Measurements from ENCODE around the gene GPC5.
"Not testable (repeated sequence)": the region's sequence is repeated elsewhere in the genome, so short reads cannot be mapped to it uniquely, and the experiment has no call there.

The GPC5 gene

GRCh38 chr13:92514420-92515125, 1116.2 kb downstream of the GPC5 start:
- no peak for DNase-seq

DNA sequence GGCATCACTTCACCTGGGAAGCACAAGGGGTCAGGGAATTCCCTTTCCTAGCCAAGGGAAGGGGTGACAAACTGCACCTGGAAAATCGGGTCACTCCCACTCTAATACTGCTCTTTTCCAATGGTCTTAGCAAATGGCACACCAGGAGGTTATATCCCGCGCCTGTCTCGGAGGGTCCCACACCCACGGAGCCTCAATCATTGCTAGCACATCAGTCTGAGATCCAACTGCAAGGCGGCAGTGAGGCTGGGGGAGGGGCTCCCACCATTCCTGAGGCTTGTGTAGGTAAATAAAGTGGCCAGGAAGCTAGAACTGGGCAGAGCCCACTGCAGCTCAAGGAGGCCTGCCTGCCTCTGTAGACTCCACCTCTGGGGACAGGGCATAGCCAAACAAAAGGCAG, 1118.5 kb downstream of the GPC5 start:
- not testable (repeated sequence) for DNase-seq

GRCh38 chr13:92518622-92519021, 1120.2 kb downstream of the GPC5 start:
- DNase-seq: not testable (repeated sequence)

DNA sequence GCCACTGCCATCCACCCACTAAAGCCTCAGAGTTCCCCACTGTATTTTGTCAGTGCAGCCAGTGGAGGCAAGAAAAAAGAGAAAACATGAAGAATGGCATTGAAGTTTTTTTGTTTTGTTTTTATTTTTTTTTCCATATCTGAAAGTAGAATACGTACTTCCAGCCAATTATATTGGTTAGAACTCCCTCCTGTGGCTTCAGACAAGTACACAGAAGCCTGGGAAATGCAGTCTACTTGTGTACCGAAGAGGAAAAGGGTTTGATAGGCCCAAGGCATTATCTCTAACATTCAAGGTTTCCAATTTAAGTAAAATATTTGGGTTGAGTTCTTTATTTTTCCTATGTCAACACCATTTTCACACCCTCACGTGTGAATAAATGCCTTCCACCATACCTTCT, 1131.9 kb downstream of the GPC5 start:
- DNase-seq: no peak

GRCh38 chr13:92535222-92536006, 1137.0 kb downstream of the GPC5 start:
- no peak for DNase-seq

- DNase-seq: no peak
Measured at GRCh38 chr13:92537471-92537870, 1139.0 kb downstream of the GPC5 start.

DNA sequence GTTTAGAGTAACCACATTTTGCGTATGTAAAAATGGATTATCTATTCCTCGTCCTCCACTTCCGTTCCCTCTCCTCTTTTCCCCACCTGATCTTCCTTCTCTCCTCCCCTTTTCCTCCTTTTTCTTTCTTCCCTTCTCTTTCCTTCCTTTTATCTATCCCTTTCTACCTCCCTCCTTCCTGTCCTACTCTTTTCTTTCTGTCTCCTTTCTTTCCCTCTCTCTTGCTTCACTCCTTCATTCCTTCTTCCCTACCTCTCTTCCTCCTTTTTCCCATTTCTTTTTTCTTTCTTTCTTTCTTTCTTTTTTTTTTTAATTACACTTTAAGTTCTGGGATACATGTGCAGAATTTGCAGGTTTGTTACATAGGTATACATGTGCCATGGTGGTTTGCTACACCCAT, 1139.7 kb downstream of the GPC5 start:
- no peak for DNase-seq

DNA sequence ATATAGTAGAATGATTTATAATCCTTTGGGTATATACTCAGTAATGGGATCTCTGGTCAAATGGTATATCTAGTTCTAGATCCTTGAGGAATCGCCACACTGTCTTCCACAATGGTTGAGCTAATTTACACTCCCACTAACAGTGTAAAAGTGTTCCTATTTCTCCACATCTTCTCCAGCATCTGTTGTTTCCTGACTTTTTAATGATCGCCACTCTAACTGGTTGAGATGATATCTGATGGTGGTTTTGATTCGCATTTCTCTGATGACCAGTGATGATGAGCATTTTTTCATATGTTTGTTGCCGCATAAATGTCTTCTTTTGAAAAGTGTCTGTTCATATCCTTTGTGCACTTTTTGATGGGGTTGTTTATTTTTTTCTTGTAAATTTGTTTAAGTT, 1140.7 kb downstream of the GPC5 start:
- DNase-seq: not testable (repeated sequence)

- DNase-seq: no peak
Measured at GRCh38 chr13:92547266-92547665, 1148.8 kb downstream of the GPC5 start.

GRCh38 chr13:92549276-92549675, 1150.9 kb downstream of the GPC5 start:
- DNase-seq: no peak

DNA sequence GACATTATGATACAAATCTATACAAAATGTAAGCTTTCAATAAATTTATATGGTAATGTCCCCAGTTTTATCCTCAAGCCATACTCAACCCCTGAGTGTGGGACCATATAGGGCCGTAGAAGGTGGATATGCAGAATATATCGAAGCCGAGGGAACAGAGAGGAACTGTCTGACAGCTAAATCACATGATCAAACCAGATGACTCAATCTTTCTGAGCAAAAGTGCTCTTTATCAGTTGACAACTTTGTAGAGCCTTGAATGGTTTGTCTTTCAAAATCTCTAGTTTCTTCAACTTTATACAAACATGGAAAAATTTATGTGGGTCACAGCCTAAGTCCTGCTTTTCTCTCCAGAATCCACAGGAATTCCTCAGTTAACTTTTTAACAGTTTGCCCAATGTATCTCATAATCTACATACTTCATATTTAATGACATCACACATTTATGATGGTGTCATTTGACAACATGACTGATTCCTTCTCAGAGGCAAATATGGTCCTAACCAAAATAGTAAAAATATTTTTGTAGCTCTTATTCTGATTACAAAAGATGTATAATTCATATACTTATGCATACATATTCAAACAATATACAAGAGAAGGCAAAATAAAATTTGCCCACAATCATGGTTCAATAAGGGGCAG, 1155.2 kb downstream of the GPC5 start:
- DNase-seq: no peak

- DNase-seq: no peak
Measured at GRCh38 chr13:92560883-92561282, 1162.5 kb downstream of the GPC5 start.

DNA sequence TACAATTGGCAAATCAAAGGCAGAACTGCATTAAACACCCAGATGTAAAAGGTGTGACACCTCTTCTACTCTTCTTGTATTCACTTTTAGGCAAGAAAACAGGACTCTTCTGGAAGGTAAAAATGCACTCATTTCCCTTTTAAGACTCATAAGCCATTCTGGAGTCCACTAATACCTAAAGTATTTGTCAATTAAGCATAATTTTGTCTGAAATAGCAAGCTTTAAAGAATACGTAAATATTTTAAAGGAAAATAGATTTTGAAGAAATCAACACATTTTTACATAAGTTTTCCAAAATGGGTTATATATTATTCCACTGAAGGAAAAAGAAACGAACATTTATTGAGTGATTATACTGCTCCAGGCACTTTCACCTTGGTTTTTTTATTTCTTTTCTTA, 1166.5 kb downstream of the GPC5 start:
- DNase-seq: no peak

- no peak for DNase-seq
Measured at GRCh38 chr13:92566767-92567166, 1168.3 kb downstream of the GPC5 start.

DNA sequence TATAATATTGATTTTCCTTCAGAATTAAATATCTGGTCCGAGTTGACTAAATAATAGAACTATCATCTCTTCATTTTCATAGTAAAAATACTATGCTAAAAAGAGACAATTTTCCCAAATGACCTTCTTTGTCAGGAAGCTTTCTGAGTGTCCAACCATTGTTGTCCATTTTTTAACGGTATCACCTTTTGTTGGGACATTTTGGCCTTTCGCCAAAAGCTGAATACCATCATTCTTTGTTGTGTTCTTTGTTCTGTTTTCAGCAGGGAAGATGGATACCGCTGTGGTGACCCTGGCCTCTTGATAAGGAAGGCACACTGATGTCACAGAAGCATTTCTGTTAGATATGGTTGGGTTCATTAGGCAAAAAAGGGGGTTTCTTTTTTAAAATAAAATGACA, 1173.8 kb downstream of the GPC5 start:
- peak; percentile 85 for DNase-seq

DNA sequence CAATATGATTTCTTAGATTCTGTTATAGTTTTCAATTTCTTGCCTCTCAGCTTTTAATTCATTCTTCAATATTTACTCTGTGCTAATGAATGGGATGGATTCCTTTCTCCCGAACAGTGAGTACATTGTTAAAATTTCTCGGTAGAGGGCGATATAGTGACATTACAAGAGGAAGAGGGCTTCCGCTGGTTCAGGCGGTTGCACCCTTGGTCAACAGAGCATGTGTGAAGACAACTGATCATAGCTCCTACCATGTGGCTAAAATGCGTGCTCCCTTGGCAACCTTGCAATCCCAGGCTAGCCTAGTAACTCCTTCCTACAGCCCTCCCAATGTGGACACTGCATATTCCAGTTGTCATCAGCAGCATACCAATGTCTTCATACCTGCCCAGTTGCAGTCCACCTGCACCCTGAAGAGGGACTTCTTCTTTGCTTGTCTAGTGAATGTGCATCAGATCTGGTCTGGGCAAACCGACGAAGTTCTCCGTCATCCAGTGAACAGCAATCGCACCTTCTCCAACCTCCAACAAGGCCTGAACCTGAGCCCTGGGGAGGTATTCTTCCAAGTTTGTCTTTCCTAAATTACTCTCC, 1175.1 kb downstream of the GPC5 start:
- peak; percentile 43 for DNase-seq

DNA sequence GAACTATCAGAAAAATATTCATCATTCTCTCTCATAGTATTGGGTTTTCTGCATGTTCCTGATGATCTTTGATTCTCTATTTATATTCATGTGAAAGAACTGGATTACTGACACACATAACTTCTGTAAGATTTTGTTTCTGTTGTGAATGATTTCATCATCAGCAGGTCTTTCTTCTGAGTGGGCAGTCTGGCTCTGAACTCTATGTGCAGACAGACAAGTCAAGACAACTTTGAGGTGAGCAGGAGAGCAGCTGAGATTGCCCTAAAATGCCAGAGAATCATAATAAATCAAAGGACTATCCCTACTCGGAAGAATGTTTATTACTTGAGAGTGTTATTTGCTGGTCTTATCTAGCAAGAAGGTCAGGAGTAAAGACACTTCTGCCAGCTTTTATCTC, 1176.1 kb downstream of the GPC5 start:
- no peak for DNase-seq

- no peak for DNase-seq
Measured at GRCh38 chr13:92575777-92576176, 1177.4 kb downstream of the GPC5 start.

DNA sequence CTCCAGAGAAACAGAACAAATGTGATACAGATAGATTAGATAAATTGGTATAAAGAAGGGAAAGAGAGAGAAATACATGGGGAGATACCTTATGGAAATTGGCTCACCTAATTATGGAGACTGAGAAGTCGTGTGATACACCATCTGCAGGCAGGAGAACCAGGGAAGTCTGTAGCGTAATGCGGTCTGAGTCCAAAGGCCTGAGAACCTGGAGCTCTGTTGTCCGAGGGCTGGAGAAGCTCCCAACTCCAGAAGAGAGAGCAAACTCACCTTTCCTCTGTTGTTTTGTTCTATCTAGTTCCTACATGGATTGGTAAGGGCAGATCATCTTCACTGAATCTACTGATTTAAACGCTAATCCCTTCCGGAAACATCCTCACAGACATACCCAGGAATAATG, 1179.9 kb downstream of the GPC5 start:
- no peak for DNase-seq

DNA sequence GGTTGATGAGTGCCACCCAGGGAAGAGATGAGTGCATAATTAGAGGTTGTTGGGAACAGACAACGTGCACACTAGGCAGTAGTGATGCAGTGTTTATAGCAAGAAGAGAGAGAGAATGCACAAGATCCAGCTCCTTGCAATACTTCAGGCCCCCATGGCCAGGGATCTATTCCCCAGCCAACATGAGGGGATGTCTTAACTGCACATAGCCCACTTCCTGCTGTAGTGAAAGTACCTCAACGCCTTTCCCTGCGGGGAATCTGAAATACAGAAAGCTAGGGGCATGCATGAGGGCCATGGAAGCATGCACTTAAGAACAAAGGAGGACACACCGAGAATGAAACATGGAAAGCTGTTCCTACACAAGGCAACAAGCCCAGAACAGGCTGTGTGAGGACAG, 1191.5 kb downstream of the GPC5 start:
- DNase-seq: no peak

GRCh38 chr13:92590503-92590908, 1192.1 kb downstream of the GPC5 start:
- no peak for DNase-seq

DNA sequence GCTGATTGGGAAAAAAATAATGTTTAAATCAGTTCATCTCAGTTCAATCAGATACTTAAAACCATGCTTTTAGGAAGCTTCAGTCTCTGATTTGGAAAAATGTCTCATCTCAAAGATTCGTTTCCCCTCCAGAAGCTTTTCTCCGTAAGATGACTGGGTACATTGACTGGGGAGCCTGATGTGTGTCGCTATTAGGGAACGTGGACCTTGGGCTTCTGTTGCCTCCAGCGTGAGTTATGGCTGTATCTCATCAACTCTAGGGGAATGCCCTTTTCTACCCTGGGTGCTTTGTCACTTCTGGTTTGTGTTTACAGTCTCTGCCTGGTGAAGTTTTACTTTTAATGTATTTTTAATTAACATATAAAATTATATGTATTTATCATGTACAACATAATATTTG, 1192.7 kb downstream of the GPC5 start:
- DNase-seq: no peak

GRCh38 chr13:92592757-92593156, 1194.3 kb downstream of the GPC5 start:
- no peak for DNase-seq

- DNase-seq: no peak
Measured at GRCh38 chr13:92602560-92602959, 1204.1 kb downstream of the GPC5 start.
